ENCODE data around the gene DMP1.

DNA sequence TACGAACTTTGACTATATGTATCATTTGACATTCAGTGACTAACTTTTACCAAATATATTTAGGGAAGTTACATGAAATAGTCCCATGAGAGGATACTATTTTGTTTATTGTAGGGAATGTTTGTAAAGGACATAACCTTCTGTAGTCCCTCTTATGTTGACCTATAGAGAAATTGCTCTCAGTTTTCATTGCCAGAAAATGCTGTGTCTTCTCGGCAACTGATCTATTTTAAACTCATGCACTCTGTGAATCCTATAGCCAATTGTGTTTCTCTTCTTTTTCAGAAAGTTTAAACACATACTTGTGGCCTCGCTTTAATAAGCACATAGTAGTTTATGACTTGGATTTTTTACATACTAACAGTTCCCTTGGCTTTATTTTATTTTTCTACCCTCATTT lies 38.2 kb downstream of the DMP1 start:
- TF ChIP-seq CTCF (IDR thresholded peaks at IDR 0.05) = no peak
- TF ChIP-seq POLR2A (IDR thresholded peaks at IDR 0.05) = no peak
